BLaER1 treated with 17β-estradiol and CSF1 and Interleukin-3, amounts not matched to agents 10 nM and 100 nM (cell line): ENCODE data around the gene SYNJ1.
"Not testable (repeated sequence)": the region's sequence is repeated elsewhere in the genome, so short reads cannot be mapped to it uniquely, and the experiment has no call there.

Experiments used
- H3K27ac ChIP-seq, 11 experiments: shearing (Covaris generic); formaldehyde crosslinking; 2 replicates each; pipeline ENCODE4 v1.8.1; 2022
- H3K27me3 ChIP-seq, 11 experiments: shearing (Covaris generic); formaldehyde crosslinking; 2 replicates each; pipeline ENCODE4 v1.8.1; 2022
- H3K36me3 ChIP-seq, 11 experiments: shearing (Covaris generic); formaldehyde crosslinking; 2 replicates each; pipeline ENCODE4 v1.8.1; 2022
- H3K4me1 ChIP-seq, 10 experiments: shearing (Covaris generic); formaldehyde crosslinking; 2 replicates each; pipeline ENCODE4 v1.8.1; 2022
- H3K4me2 ChIP-seq, 11 experiments: shearing (Covaris generic); formaldehyde crosslinking; 2 replicates each; pipeline ENCODE4 v1.8.1; 2022
- H3K4me3 ChIP-seq, 10 experiments: shearing (Covaris generic); formaldehyde crosslinking; 2 replicates each; pipeline ENCODE4 v1.8.1; 2022
- H3K9ac ChIP-seq, 11 experiments: shearing (Covaris generic); formaldehyde crosslinking; 2 replicates each; pipeline ENCODE4 v1.8.1; 2022
- H3K9me3 ChIP-seq, 11 experiments: shearing (Covaris generic); formaldehyde crosslinking; replicated peaks in 1 of 11; 2 replicates each; pipeline ENCODE4 v1.8.1; 2022
- H4K20me1 ChIP-seq, 11 experiments: shearing (Covaris generic); formaldehyde crosslinking; 2 replicates each; pipeline ENCODE4 v1.8.1; 2022
- Cebpa-rat ChIP-seq, 11 experiments: shearing (Covaris generic); IDR thresholded peaks; 2 replicates each; pipeline ENCODE4 v1.8.1; 2022

The SYNJ1 gene

DNA sequence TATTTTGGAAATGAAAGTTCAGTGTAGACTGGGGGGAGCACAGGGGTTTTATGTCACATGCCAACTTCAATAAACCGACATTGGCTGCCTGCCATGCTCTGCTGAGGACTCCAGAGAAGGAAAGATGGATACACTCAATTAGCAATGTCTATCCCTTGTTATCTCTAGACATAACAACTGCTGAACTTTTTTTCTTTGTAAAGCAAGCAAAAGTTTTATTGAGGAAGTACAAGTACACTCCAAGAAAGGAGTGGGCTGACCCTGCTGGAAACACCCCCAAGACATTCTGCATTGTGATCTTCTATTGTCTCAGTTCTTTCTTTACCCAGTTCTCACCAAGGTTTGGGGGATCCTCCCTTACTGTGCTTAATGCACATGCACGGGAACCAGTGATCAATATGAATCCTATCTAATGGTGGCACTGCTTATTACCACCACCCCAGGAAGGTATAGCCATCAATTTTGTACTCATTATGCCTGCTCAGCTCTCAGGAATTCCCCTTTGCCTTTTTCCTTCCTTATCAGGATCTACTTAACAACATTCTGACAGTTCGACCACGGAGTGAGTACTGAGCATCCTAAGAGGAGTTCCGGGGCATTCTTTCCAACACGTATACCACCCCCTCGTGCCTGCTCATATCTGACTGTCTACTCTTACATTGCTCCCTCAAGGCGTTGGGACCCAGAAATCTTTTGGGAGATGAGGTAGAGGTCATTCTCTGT lies 28.7 kb downstream of the SYNJ1 start:
- no peak overlapping the region for H3K27ac ChIP-seq
- no peak overlapping the region for H3K9ac ChIP-seq
- no peak overlapping the region for H3K4me3 ChIP-seq
- no peaks in the 10 kb centered on the region for H3K9me3 ChIP-seq
- H4K20me1 ChIP-seq: peaks cover 0 to 27% (median 0%) of the 10 kb centered on the region in 11 experiments; a peak in 3 of 22 replicates
- peaks cover 0 to 4% (median 0%) of the 10 kb centered on the region in 10 experiments; a peak in 1 of 20 replicates for H3K4me1 ChIP-seq
- TF ChIP-seq Cebpa-rat (IDR thresholded peaks at IDR 0.05): no peak
- peaks cover 0 to 66% (median 7%) of the 10 kb centered on the region in 11 experiments; a peak in 13 of 22 replicates for H3K36me3 ChIP-seq
- no peak overlapping the region for H3K4me2 ChIP-seq
- no peaks in the 10 kb centered on the region for H3K27me3 ChIP-seq

DNA sequence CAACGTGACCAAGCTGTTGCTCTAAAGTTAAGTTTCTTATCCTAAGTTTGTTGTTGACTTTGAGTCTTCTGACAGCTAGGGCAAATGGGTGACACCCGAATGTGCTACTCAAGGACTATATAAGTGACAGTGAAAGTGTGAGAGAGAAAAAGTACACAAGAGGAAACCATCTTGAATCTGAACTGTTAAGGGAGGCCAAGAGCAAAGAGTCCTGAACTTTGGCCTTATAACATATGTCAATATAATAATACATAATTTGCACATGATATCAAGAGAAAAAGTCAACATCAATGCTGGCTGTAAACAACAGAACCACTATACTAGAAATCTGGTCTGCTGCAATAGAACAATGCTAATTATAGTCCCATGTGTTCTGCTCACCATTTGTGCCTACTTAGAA lies 29.5 kb downstream of the SYNJ1 start:
- Histone ChIP-seq H3K9ac (no peak overlapping the region), H3K4me1 (peaks cover 0 to 4% (median 0%) of the 10 kb centered on the region in 10 experiments; a peak in 1 of 20 replicates), H3K27ac (no peak overlapping the region), H3K4me3 (no peak overlapping the region), H4K20me1 (peaks cover 0 to 19% (median 0%) of the 10 kb centered on the region in 11 experiments; a peak in 3 of 22 replicates), H3K4me2 (no peak overlapping the region), H3K36me3 (peaks cover 0 to 73% (median 7%) of the 10 kb centered on the region in 11 experiments; a peak in 13 of 22 replicates), H3K27me3 (no peaks in the 10 kb centered on the region), H3K9me3 (no peaks in the 10 kb centered on the region)
- TF ChIP-seq Cebpa-rat (IDR thresholded peaks at IDR 0.05): no peak

DNA sequence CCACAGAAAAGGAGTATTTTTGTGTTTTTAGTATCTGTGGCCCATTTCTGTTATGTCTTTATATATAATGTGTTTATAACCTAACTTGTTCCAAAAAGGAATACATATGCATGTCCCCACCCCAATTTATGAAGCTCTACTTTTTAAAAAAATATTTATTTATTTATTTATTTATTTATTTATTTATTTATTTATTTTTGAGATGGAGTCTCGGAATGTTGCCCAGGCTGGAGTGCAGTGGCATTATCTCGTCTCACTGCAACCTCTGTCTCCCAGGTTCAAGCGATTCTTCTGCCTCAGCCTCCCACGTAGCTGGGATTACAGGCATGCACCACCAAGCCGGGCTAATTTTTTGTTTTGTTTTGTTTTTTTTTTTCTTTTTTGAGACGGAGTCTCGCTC lies 32.3 kb downstream of the SYNJ1 start:
- not testable (repeated sequence) for H3K27me3 ChIP-seq, H3K27ac ChIP-seq, H3K4me1 ChIP-seq, H3K9ac ChIP-seq, H3K4me2 ChIP-seq, H4K20me1 ChIP-seq, H3K4me3 ChIP-seq, H3K9me3 ChIP-seq
- peaks cover 8 to 86% (median 19%) of the 10 kb centered on the region in 11 experiments; a peak in 19 of 22 replicates for H3K36me3 ChIP-seq

DNA sequence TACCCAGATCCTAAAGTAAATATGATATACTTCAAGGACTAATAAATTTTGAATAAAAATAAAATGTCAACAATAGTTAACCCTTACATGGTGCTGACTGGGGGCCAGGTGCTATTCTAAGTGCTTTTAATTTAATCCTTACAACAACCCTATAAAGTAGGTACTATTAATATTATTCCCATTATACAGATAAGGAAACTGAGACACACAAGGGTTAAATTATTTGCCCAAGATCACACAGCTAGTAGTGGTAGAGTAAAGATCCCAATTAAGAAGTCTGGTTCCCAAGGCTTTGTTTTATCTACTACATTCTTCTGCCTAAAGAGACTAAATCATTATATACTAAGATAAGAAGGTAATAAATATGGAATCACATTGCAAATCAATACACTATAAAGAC lies 34.2 kb downstream of the SYNJ1 start:
- Histone ChIP-seq H3K4me2 (no peak overlapping the region), H3K27ac (no peak overlapping the region), H3K27me3 (no peaks in the 10 kb centered on the region), H3K4me1 (no peaks in the 10 kb centered on the region), H3K36me3 (peaks cover 9 to 86% (median 19%) of the 10 kb centered on the region in 11 experiments; a peak in 19 of 22 replicates), H3K9me3 (no peaks in the 10 kb centered on the region), H4K20me1 (0 out of 22 replicates have a peak, but pooled peaks cover 0 to 2% (median 0%) of the 10 kb centered on the region in 11 experiments), H3K4me3 (no peak overlapping the region), H3K9ac (no peak overlapping the region)
- TF ChIP-seq Cebpa-rat (IDR thresholded peaks at IDR 0.05): no peak

DNA sequence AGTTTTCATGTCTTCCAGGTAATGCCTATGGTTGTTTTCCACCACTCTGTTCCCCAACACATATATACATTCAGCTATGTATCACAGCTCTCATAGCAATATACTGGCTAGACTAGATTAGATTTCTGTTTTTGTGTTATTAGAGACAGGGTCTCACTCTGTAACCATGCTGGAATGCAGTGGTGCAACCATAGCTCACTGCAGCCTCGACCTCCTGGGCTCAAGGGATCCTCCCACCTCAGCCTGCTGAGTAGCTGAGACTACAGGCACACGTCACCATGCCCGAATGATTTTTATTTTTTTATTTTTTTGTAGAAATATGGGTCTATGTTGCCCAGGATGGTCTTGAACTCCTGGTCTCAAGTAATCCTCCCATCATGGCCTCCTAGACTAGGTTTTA lies 37.7 kb downstream of the SYNJ1 start:
- peaks cover 10 to 95% (median 25%) of the 10 kb centered on the region in 11 experiments; a peak in 19 of 22 replicates for H3K36me3 ChIP-seq
- H3K9me3 ChIP-seq: no peaks in the 10 kb centered on the region
- no peaks in the 10 kb centered on the region for H3K4me1 ChIP-seq
- H3K27me3 ChIP-seq: no peaks in the 10 kb centered on the region
- H3K4me2 ChIP-seq: no peak overlapping the region
- no peak overlapping the region for H3K27ac ChIP-seq
- TF ChIP-seq Cebpa-rat (IDR thresholded peaks at IDR 0.05): no peak
- no peak overlapping the region for H3K9ac ChIP-seq
- H3K4me3 ChIP-seq: no peak overlapping the region
- no peaks in the 10 kb centered on the region for H4K20me1 ChIP-seq

DNA sequence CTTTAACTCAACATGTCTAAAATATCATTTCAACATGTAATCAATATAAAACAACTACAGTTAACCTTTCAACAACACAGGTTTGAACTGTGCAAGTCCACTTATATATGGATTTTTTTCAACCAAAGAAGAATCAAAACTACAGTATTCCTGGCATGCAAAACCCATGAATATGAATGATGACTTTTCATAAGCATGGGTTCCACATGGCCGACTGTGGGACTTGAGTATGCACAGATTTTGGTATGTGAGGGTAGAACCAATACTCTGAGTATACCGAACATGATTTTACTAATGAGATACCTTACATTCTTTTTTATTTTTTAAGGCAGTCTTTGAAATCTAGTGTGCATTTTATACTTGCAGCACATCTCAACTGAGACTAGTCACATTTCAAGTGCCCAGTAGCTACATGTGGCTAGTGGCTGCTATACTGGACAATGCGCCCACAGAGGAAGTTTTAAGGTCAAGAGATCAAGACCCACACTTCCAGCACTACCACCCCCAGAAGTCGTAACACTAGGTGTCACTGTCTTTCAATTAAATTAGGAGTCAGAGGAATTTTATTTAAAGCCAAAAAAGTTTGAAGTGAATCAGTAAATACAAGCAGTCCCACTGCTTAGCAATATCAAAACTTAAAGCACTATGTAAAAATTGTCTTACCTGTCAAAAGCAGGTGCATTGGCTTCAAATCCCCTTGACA lies 40.0 kb downstream of the SYNJ1 start:
- H3K9ac ChIP-seq: no peak overlapping the region
- H3K4me3 ChIP-seq: no peak overlapping the region
- H3K9me3 ChIP-seq: no peaks in the 10 kb centered on the region
- no peaks in the 10 kb centered on the region for H3K4me1 ChIP-seq
- H3K27me3 ChIP-seq: no peaks in the 10 kb centered on the region
- no peak overlapping the region for H3K27ac ChIP-seq
- no peak overlapping the region for H3K4me2 ChIP-seq
- peaks cover 10 to 89% (median 25%) of the 10 kb centered on the region in 11 experiments; a peak in 19 of 22 replicates for H3K36me3 ChIP-seq
- no peaks in the 10 kb centered on the region for H4K20me1 ChIP-seq
- TF ChIP-seq Cebpa-rat (IDR thresholded peaks at IDR 0.05): no peak

DNA sequence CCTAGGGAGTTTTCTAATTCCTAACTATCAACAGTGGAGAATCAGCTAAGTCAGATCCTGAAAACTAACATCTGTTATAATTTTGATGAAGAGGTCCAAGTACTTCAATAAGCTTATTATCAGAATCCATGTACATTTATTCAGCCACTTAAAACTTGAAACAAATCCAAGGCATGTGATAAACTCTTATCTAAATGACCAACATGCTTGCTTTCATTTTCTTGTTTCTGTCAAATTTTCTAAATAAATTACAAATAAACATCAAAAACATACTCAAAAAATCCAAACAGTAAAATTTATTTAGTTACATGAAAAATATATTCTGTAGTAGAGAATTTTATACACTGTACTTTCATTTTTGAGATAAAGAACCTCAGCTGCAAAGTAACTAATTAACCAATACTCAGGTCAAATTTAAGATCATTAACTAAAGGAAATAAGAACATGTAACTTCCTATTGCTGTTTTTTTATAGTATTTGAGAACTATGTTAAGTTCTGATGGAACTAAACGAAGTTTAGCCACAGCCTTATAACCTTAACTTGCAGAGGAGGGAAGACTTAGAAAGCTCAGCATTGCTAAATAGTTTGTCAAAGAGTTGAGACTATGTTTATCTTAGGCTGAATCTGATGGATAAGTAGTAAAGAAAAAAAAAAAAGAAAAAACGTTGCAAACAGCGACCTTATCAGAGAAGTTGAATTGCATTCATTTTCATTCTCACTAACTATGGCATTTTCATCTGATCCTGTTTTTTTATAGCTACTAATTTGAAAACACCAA lies 44.9 kb downstream of the SYNJ1 start:
- Histone ChIP-seq H3K36me3 (peaks cover 0 to 75% (median 9%) of the 10 kb centered on the region in 11 experiments; a peak in 13 of 22 replicates), H3K27me3 (no peaks in the 10 kb centered on the region), H3K9me3 (no peaks in the 10 kb centered on the region), H3K27ac (no peak overlapping the region), H3K9ac (no peak overlapping the region), H3K4me3 (no peak overlapping the region), H4K20me1 (0 out of 22 replicates have a peak, but pooled peaks cover 0 to 2% (median 0%) of the 10 kb centered on the region in 11 experiments), H3K4me2 (no peak overlapping the region), H3K4me1 (no peaks in the 10 kb centered on the region)
- no peak for TF ChIP-seq Cebpa-rat (IDR thresholded peaks at IDR 0.05)

DNA sequence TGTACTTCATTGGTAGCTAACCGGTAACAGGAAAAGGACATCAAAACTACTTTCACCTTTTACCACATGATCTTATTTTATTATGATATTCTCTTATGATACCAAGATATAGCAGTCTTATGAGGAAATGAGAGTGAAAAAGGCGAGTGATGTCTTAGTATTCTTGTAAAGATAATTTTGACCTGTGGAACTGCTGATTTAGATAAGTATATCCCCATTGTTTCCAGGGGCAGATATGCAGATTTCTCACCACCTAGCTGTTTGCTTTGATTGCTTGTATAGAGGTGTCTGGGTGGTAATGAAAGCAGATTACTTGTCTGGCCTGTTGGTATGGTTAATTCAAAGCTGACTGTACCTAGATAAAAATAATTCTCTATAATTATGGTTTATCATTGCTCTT lies 53.1 kb downstream of the SYNJ1 start:
- no peak overlapping the region for H3K4me2 ChIP-seq
- H3K4me1 ChIP-seq: no peaks in the 10 kb centered on the region
- H3K9ac ChIP-seq: no peak overlapping the region
- no peaks in the 10 kb centered on the region for H4K20me1 ChIP-seq
- no peak overlapping the region for H3K27ac ChIP-seq
- H3K27me3 ChIP-seq: no peaks in the 10 kb centered on the region
- no peaks in the 10 kb centered on the region for H3K9me3 ChIP-seq
- peaks cover 0 to 91% (median 12%) of the 10 kb centered on the region in 11 experiments; a peak in 13 of 22 replicates for H3K36me3 ChIP-seq
- TF ChIP-seq Cebpa-rat (IDR thresholded peaks at IDR 0.05): no peak
- no peak overlapping the region for H3K4me3 ChIP-seq

DNA sequence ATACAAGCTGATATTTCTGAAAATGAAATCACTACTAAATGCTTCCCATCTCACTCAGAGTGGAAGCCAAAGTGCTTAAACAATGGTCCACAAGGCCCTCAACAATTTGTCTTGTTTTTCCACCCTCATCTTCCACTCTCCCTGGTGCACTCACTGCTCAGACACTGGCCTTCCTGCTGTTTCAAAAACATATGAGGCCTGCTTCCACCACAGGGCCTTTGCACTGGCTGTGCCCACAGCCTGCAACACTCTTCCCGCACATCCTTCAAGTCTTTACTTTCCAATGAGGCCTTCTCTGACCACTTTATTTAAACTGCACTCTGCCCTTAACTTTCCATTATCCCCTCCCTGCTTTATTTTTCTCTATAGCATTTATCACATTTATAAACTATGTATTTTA lies 53.8 kb downstream of the SYNJ1 start:
- peaks cover 0 to 97% (median 12%) of the 10 kb centered on the region in 11 experiments; a peak in 13 of 22 replicates for H3K36me3 ChIP-seq
- no peak overlapping the region for H3K9ac ChIP-seq
- H4K20me1 ChIP-seq: no peaks in the 10 kb centered on the region
- TF ChIP-seq Cebpa-rat (IDR thresholded peaks at IDR 0.05): no peak
- H3K4me3 ChIP-seq: no peak overlapping the region
- no peaks in the 10 kb centered on the region for H3K4me1 ChIP-seq
- no peak overlapping the region for H3K4me2 ChIP-seq
- no peaks in the 10 kb centered on the region for H3K9me3 ChIP-seq
- H3K27me3 ChIP-seq: no peaks in the 10 kb centered on the region
- no peak overlapping the region for H3K27ac ChIP-seq
